Heart left ventricle (tissue), 13 donors: ENCODE results near the gene NANOS3.

Experiments
- CTCF ChIP-seq, 12 donors: fragments of 200-600 bp; sonication (generic) in 4 of 12; IDR thresholded peaks; one replicate each; pipeline versions ENCODE4 v1.5.0 to v1.8.0; 2018 to 2022; ENCODE audit warnings: antibody characterized with exemption in 12 of 12, mild to moderate bottlenecking in 5 of 12
- POLR2A ChIP-seq, 2 donors: fragments of 450-650 bp; IDR thresholded peaks; one replicate each; pipeline ENCODE4 v1.6.1; 2017; ENCODE audit warnings: antibody characterized with exemption in 2 of 2, mild to moderate bottlenecking in 2 of 2, moderate library complexity in 2 of 2
- donor health status: ischemic (EF 13 %, LVEDD 7.1; RV severe dilation, severe dysfunction).
- donor health status: DM: no; HTN: yes; CAD: no.
- donor health status: DM: no; HTN: no; CAD: no.
- donor health status: ischemic (EF 25% LVEDD 6.9; RV normal size, moderate dysfunction).
- donor health status: ischemic (EF 25% LVEDD 5.7; RV mildly dilated, moderate dysfunction).
- donor health status: ischemic (EF 35%, LVEDD 5.7; RV mildly dilated, moderate dysfunction).
- donor health status: nonischemic (EF 11% LVEDD 7.7; RV severe dilation, severe dysfunction).
- donor health status: DM: yes; HTN: yes; CAD: no.
- donor health status: PGD.
- donor health status: ischemic (EF 29% LVEDD 5.4; RV normal size, mild dysfunction).
- donor health status: nonischemic (EF 23%, LVEDD 6.1; RV moderate dilation, normal function).

DNA sequence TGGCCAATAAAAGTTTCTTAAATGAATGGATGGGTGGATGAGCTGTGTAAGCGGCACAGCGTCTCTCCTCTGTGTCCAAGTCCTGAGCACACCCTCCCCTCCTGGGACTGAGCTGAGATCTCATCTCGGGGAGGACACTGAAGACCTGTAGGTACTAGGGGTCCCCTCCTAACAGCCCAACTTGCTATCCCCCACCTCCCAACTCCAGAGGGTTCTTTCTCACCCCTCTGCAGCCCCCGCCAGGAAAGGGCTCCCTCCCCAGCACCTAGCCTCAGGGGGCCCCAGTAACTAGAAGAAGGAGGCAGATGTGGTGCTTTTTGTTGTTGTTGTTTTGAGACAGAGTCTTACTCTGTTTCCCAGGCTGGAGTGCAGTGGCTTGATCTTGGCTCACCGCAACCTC lies 1.1 kb upstream of the NANOS3 start:
- TF ChIP-seq CTCF (IDR thresholded peaks at IDR 0.05), result no peak
- no peak for TF ChIP-seq POLR2A (IDR thresholded peaks at IDR 0.05)
